Hepatocyte (in vitro differentiated cells): Measurements from ENCODE around the gene RABGGTA.

ENCODE experiments used
- EZH2 ChIP-seq: fragments of 200-600 bp; sonication (generic); IDR thresholded peaks from 2 replicates; pipeline ENCODE4 v1.6.1; 2016; ENCODE audit warnings: antibody characterized with exemption, mild to moderate bottlenecking, borderline replicate concordance
- EZH2phosphoT487 ChIP-seq: fragments of 200-600 bp; sonication (generic); IDR thresholded peaks from one replicate; pipeline ENCODE4 v1.6.1; 2018; ENCODE audit warnings: antibody characterized with exemption, mild to moderate bottlenecking, low read depth, moderate library complexity; ENCODE audit not compliant: unreplicated experiment, severe bottlenecking
- TF ChIP-seq, protein P1 (sequence below): fragments of 200-600 bp; sonication (generic); IDR thresholded peaks from 2 replicates; pipeline ENCODE4 v1.5.1; 2016; ENCODE audit warnings: antibody characterized with exemption, mild to moderate bottlenecking; ENCODE audit not compliant: poor library complexity

DNA sequence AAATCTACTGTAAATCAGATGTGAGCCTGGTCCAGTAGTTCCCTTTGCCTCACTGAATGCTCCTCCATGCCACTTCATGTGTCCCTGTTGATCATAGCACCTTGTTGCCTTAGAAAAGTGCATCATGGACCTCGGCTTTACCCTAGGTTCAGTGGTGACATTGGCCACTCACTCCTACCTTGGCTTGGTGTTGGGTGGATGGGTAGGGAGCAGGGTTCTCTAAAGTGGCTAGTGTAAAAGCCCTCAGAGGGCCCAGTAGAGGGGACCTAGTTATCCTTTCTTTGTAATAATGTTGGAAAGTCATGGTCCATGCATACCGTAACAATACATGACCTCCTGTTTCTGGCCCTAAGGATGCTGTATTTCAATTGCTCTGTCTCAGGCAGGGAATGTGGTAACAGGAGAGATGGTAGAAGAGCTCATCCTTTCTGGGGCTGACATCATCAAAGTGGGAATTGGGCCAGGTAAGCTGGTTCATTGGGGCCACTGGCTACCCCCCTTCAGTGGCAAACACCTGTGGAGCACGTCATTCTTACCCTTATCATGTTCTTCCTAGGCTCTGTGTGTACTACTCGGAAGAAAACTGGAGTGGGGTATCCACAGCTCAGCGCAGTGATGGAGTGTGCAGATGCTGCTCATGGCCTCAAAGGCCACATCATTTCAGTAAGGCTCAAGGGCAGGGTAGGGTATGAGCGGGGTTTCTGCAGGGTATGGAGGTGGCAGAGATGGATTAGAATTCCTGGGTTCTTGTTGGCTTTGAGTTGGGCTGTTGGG lies 34.5 kb downstream of the RABGGTA start:
- TF ChIP-seq, protein P1, sequence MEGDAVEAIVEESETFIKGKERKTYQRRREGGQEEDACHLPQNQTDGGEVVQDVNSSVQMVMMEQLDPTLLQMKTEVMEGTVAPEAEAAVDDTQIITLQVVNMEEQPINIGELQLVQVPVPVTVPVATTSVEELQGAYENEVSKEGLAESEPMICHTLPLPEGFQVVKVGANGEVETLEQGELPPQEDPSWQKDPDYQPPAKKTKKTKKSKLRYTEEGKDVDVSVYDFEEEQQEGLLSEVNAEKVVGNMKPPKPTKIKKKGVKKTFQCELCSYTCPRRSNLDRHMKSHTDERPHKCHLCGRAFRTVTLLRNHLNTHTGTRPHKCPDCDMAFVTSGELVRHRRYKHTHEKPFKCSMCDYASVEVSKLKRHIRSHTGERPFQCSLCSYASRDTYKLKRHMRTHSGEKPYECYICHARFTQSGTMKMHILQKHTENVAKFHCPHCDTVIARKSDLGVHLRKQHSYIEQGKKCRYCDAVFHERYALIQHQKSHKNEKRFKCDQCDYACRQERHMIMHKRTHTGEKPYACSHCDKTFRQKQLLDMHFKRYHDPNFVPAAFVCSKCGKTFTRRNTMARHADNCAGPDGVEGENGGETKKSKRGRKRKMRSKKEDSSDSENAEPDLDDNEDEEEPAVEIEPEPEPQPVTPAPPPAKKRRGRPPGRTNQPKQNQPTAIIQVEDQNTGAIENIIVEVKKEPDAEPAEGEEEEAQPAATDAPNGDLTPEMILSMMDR, result no peak
- TF ChIP-seq EZH2phosphoT487, result no peak
- no peak for TF ChIP-seq EZH2
